ENCODE results near the gene PDE8B. TPM values are rescaled to one million over a fixed set of nuclear protein-coding genes. Genes with fewer than 3 reads are reported as not detected.

PDE8B gene
- total and polyA plus RNA-seq, 7 donors: 0.23 to 11.3 (median 2.9) TPM

GRCh38 chr5:77437194-77437593 lies 226.7 kb downstream of the PDE8B start:
- peak in 1 of 4 experiments; percentile 27 for TF ChIP-seq CTCF (IDR thresholded peaks at IDR 0.05)
- TF ChIP-seq POLR2A (IDR thresholded peaks at IDR 0.05): no peak
- Histone ChIP-seq H3K27ac (no peak overlapping the region), H3K36me3 (peaks cover 0 to 56% (median 7%) of the 10 kb centered on the region in 4 donors), H3K4me3 (no peak overlapping the region), H3K27me3 (no peaks in the 10 kb centered on the region), H3K9me3 (no peaks in the 10 kb centered on the region), H3K4me1 (no peaks in the 10 kb centered on the region)
- intact Hi-C loops (cut with DNase I): loop anchor here (1.0 to 5.0 kb wide), 3 partner anchors 225 to 350 kb away; partner anchors contain the start of genes PDE8B and ZBED3
- no peak for DNase-seq
- WGBS, 2 donors: 87 to 89% methylated on average over 5 of the region's 5 CpGs

GRCh38 chr5:77438071-77438470 lies 227.6 kb downstream of the PDE8B start:
- 92 to 95% methylated on average over 3 of the region's 3 CpGs for WGBS, 2 donors
- peaks cover 0 to 48% (median 7%) of the 10 kb centered on the region in 4 donors for H3K36me3 ChIP-seq

GRCh38 chr5:77443670-77444069 lies 233.2 kb downstream of the PDE8B start:
- 95 to 100% methylated on average over 1 of the region's 1 CpG for WGBS, 2 donors
- Histone ChIP-seq H3K27me3 (no peaks in the 10 kb centered on the region), H3K36me3 (peaks cover 0 to 46% (median 6%) of the 10 kb centered on the region in 4 donors), H3K27ac (no peak overlapping the region), H3K4me1 (no peaks in the 10 kb centered on the region), H3K9me3 (no peaks in the 10 kb centered on the region), H3K4me3 (no peak overlapping the region)
- no peak for DNase-seq
- intact Hi-C loops (cut with DNase I): no loop called here
- TF ChIP-seq POLR2AphosphoS5 (IDR thresholded peaks at IDR 0.05): no peak
- TF ChIP-seq CTCF (IDR thresholded peaks at IDR 0.05): no peak
- TF ChIP-seq EP300 (IDR thresholded peaks at IDR 0.05): no peak
- no peak for TF ChIP-seq POLR2A (IDR thresholded peaks at IDR 0.05)

More at GRCh38 chr5:77438071-77438470, 227.6 kb downstream of the PDE8B start:
- intact Hi-C loops (cut with DNase I): loop anchor here (5.0 kb wide), 2 partner anchors 226 to 351 kb away; partner anchors contain the start of genes PDE8B and ZBED3
- Histone ChIP-seq H3K27me3 (no peaks in the 10 kb centered on the region), H3K9me3 (no peaks in the 10 kb centered on the region), H3K4me3 (no peak overlapping the region), H3K4me1 (no peaks in the 10 kb centered on the region), H3K27ac (no peak overlapping the region)
- DNase-seq: no peak
- TF ChIP-seq CTCF (IDR thresholded peaks at IDR 0.05) (no peak), EP300 (IDR thresholded peaks at IDR 0.05) (no peak), POLR2A (IDR thresholded peaks at IDR 0.05) (no peak), POLR2AphosphoS5 (IDR thresholded peaks at IDR 0.05) (no peak)

GRCh38 chr5:77444356-77444755 lies 233.9 kb downstream of the PDE8B start:
- H3K4me1 ChIP-seq: no peaks in the 10 kb centered on the region
- peaks cover 0 to 52% (median 7%) of the 10 kb centered on the region in 4 donors for H3K36me3 ChIP-seq
- intact Hi-C loops (cut with DNase I): no loop called here
- no peak for DNase-seq
- WGBS, 2 donors: 97 to 98% methylated on average over 1 of the region's 1 CpG
- no peaks in the 10 kb centered on the region for H3K9me3 ChIP-seq
- no peak overlapping the region for H3K4me3 ChIP-seq
- no peak overlapping the region for H3K27ac ChIP-seq
- H3K27me3 ChIP-seq: no peaks in the 10 kb centered on the region
- no peak for TF ChIP-seq POLR2AphosphoS5 (IDR thresholded peaks at IDR 0.05)
- TF ChIP-seq POLR2A (IDR thresholded peaks at IDR 0.05): no peak

- Histone ChIP-seq H3K9me3 (no peaks in the 10 kb centered on the region), H3K36me3 (peaks cover 0 to 48% (median 9%) of the 10 kb centered on the region in 4 donors), H3K27me3 (no peaks in the 10 kb centered on the region), H3K27ac (no peak overlapping the region), H3K4me3 (no peak overlapping the region), H3K4me1 (no peaks in the 10 kb centered on the region)
- WGBS, 2 donors: 96 to 98% methylated on average over 1 of the region's 1 CpG
- DNase-seq: no peak
- intact Hi-C loops (cut with DNase I): no loop called here
- TF ChIP-seq POLR2AphosphoS5 (IDR thresholded peaks at IDR 0.05) (no peak), POLR2A (IDR thresholded peaks at IDR 0.05) (no peak)
Measured at GRCh38 chr5:77448831-77449230, 238.4 kb downstream of the PDE8B start.

- Histone ChIP-seq H3K27me3 (no peaks in the 10 kb centered on the region), H3K27ac (no peak overlapping the region), H3K36me3 (peaks cover 0 to 49% (median 9%) of the 10 kb centered on the region in 4 donors), H3K4me3 (no peak overlapping the region), H3K4me1 (no peaks in the 10 kb centered on the region), H3K9me3 (no peaks in the 10 kb centered on the region)
- TF ChIP-seq CTCF (IDR thresholded peaks at IDR 0.05) (no peak), POLR2AphosphoS5 (IDR thresholded peaks at IDR 0.05) (no peak), EP300 (IDR thresholded peaks at IDR 0.05) (no peak), POLR2A (IDR thresholded peaks at IDR 0.05) (no peak)
- no peak for DNase-seq
- intact Hi-C loops (cut with DNase I): no loop called here
- 77 to 96% methylated on average over 1 of the region's 1 CpG for WGBS, 2 donors
Measured at GRCh38 chr5:77449277-77449676, 238.8 kb downstream of the PDE8B start.

Measured in sigmoid colon (tissue), 7 donors.